Liver (tissue), 3 donors: Measurements from ENCODE around the gene LDLR.

Source experiments
- CTCF ChIP-seq: fragments of 150-350 bp; IDR thresholded peaks from 2 replicates; pipeline ENCODE4 v1.5.1; 2017; ENCODE audit warnings: improper control_type of control experiment, low read depth, low read length; ENCODE audit not compliant: missing input control
- JUND ChIP-seq, 2 donors: IDR thresholded peaks; 2 replicates each; pipeline ENCODE4 v1.6.1; 2016; ENCODE audit warnings: antibody characterized with exemption in 2 of 2
- MAX ChIP-seq: IDR thresholded peaks from 2 replicates; pipeline ENCODE4 v1.6.1; 2016; ENCODE audit warnings: antibody characterized with exemption
- RAD21 ChIP-seq, 2 donors: IDR thresholded peaks; 2 replicates each; pipeline ENCODE4 v1.6.1; 2016; ENCODE audit warnings: antibody characterized with exemption in 2 of 2, mild to moderate bottlenecking in 2 of 2
- REST ChIP-seq: IDR thresholded peaks from 2 replicates; pipeline ENCODE4 v1.6.1; 2016; ENCODE audit warnings: antibody characterized with exemption, mild to moderate bottlenecking
- RXRA ChIP-seq, 2 donors: IDR thresholded peaks; 2 replicates each; pipeline ENCODE4 v1.6.1; 2017 to 2018; ENCODE audit warnings: antibody characterized with exemption in 2 of 2, mild to moderate bottlenecking in 1 of 2
- SP1 ChIP-seq: IDR thresholded peaks from 2 replicates; pipeline ENCODE4 v1.6.1; 2018; ENCODE audit warnings: antibody characterized with exemption, mild to moderate bottlenecking
- TAF1 ChIP-seq: conservative IDR thresholded peaks from 2 replicates; pipeline ENCODE4 v1.6.1; 2016; ENCODE audit warnings: antibody characterized with exemption, mild to moderate bottlenecking
- YY1 ChIP-seq: IDR thresholded peaks from 2 replicates; pipeline ENCODE4 v1.6.1; 2016; ENCODE audit warnings: antibody characterized with exemption, mild to moderate bottlenecking
- ZBTB33 ChIP-seq: IDR thresholded peaks from 2 replicates; pipeline ENCODE4 v1.6.1; 2016; ENCODE audit warnings: antibody characterized with exemption
- donor health status: healthy.
- donor health status: healthy.

GRCh38 chr19:11054628-11055027 is 34.6 kb upstream of the LDLR start:
- TF ChIP-seq CTCF (no peak), TAF1 (no peak), RAD21 (IDR thresholded peaks at IDR 0.05) (no peak), SP1 (peak; percentile 46), JUND (IDR thresholded peaks at IDR 0.05) (no peak), MAX (no peak), ZBTB33 (no peak), REST (no peak), YY1 (no peak), RXRA (IDR thresholded peaks at IDR 0.05) (peak in 1 of 2 donors; percentile 65)
